HG03571 (cell line): ENCODE measurements around the gene ARHGEF19.
"Not testable (repeated sequence)": the region's sequence is repeated elsewhere in the genome, so short reads cannot be mapped to it uniquely, and the experiment has no call there.

Experiments
- ATAC-seq: cut with Tn5 transposase; IDR thresholded peaks from one replicate; pipeline ENCODE4 v1.9.1; 2021; ENCODE audit not compliant: unreplicated experiment

ARHGEF19 gene

GRCh38 chr1:16183179-16183578 is 29.3 kb downstream of the ARHGEF19 start:
- no peak for ATAC-seq

GRCh38 chr1:16181887-16182719 is 30.3 kb downstream of the ARHGEF19 start:
- ATAC-seq, result no peak

- ATAC-seq, result no peak
These were observed 32.1 kb downstream of the ARHGEF19 start for GRCh38 chr1:16180291-16180824.

- no peak for ATAC-seq
These were observed 33.6 kb downstream of the ARHGEF19 start for GRCh38 chr1:16178596-16179497.

- ATAC-seq, result no peak
These were observed 35.1 kb downstream of the ARHGEF19 start for GRCh38 chr1:16177306-16177705.

GRCh38 chr1:16176653-16177052 is 35.8 kb downstream of the ARHGEF19 start:
- no peak for ATAC-seq

- no peak for ATAC-seq
These were observed 36.6 kb downstream of the ARHGEF19 start for GRCh38 chr1:16175610-16176553.

- ATAC-seq, result no peak
These were observed 37.4 kb downstream of the ARHGEF19 start for GRCh38 chr1:16174886-16175598.

- ATAC-seq, result no peak
These were observed 38.1 kb downstream of the ARHGEF19 start for GRCh38 chr1:16174261-16174868.

- ATAC-seq, result no peak
These were observed 38.8 kb downstream of the ARHGEF19 start for GRCh38 chr1:16173447-16174260.

- no peak for ATAC-seq
These were observed 39.4 kb downstream of the ARHGEF19 start for GRCh38 chr1:16172964-16173446.

- no peak for ATAC-seq
These were observed 40.1 kb downstream of the ARHGEF19 start for GRCh38 chr1:16172218-16172830.

- ATAC-seq, result no peak
These were observed 40.9 kb downstream of the ARHGEF19 start for GRCh38 chr1:16171314-16172151.

GRCh38 chr1:16170283-16170673 is 42.2 kb downstream of the ARHGEF19 start:
- no peak for ATAC-seq

GRCh38 chr1:16168622-16169360 is 43.7 kb downstream of the ARHGEF19 start:
- no peak for ATAC-seq

GRCh38 chr1:16168144-16168495 is 44.3 kb downstream of the ARHGEF19 start:
- ATAC-seq, result not testable (repeated sequence)
